SU-DHL-6 (cell line): ENCODE data around the gene TK1.

Experiments
- H2AFZ ChIP-seq: fragments of 200-600 bp; sonication (generic); 2 replicates; pipeline ENCODE4 v1.6.1; 2014; ENCODE audit warnings: low read depth, mild to moderate bottlenecking, moderate library complexity, mixed read lengths, antibody characterized with exemption, low read length; ENCODE audit not compliant: severe bottlenecking
- H3F3A ChIP-seq: fragments of 200-600 bp; shearing (Covaris generic); 2 replicates; pipeline ENCODE4 v1.6.0; 2016; ENCODE audit warnings: antibody characterized with exemption, mild to moderate bottlenecking; ENCODE audit not compliant: insufficient read depth
- H3K27ac ChIP-seq: fragments of 200-600 bp; sonication (generic); 2 replicates; pipeline ENCODE4 v1.5.1; 2016; ENCODE audit warnings: low read depth, mild to moderate bottlenecking, low read length, moderate library complexity, mixed read lengths
- H3K27me3 ChIP-seq: fragments of 200-600 bp; sonication (generic), shearing (Covaris generic); 2 replicates; pipeline ENCODE4 v1.6.0; 2014; ENCODE audit warnings: mild to moderate bottlenecking, low read length
- H3K36me3 ChIP-seq: fragments of 200-600 bp; sonication (generic); 2 replicates; pipeline ENCODE4 v1.6.1; 2014; ENCODE audit warnings: mild to moderate bottlenecking, low read length, mixed read lengths
- H3K4me2 ChIP-seq: fragments of 300-600, 200-600 bp; shearing (Covaris generic), sonication (generic); 2 replicates; pipeline ENCODE4 v1.6.0; 2014; ENCODE audit warnings: low read length, low read depth, mild to moderate bottlenecking; ENCODE audit not compliant: poor library complexity, severe bottlenecking
- H3K4me3 ChIP-seq: fragments of 200-600 bp; sonication (generic); 2 replicates; pipeline ENCODE4 v1.5.1; 2014; ENCODE audit warnings: antibody characterized with exemption, low read length, mild to moderate bottlenecking, mixed read lengths; ENCODE audit not compliant: insufficient read depth, poor library complexity, severe bottlenecking
- H3K79me2 ChIP-seq: fragments of 200-600 bp; sonication (generic); 2 replicates; pipeline ENCODE4 v1.6.1; 2014; ENCODE audit warnings: mild to moderate bottlenecking, low read length, moderate library complexity; ENCODE audit not compliant: insufficient read depth
- H3K9ac ChIP-seq: fragments of 200-600 bp; sonication (generic); 2 replicates; pipeline ENCODE4 v1.7.0; 2014; ENCODE audit warnings: mild to moderate bottlenecking, low read length
- H3K9me2 ChIP-seq: fragments of 200-600 bp; sonication (generic); replicated peaks from 2 replicates; pipeline ENCODE4 v1.6.1; 2014; ENCODE audit warnings: low read length; ENCODE audit not compliant: insufficient read depth
- H3K9me3 ChIP-seq: fragments of 200-600 bp; sonication (generic); 2 replicates; pipeline ENCODE4 v1.6.1; 2014; ENCODE audit warnings: low read length, mixed read lengths; ENCODE audit not compliant: insufficient read depth
- H4K20me1 ChIP-seq: fragments of 200-600 bp; sonication (generic); 2 replicates; pipeline ENCODE4 v1.6.1; 2014; ENCODE audit warnings: low read depth, mild to moderate bottlenecking, antibody characterized with exemption, low read length, moderate library complexity, mixed read lengths
- CTCF ChIP-seq: fragments of 200-600 bp; sonication (generic); IDR thresholded peaks from one replicate; pipeline ENCODE4 v1.5.1; 2017; ENCODE audit warnings: antibody characterized with exemption, mild to moderate bottlenecking, low read length, moderate library complexity; ENCODE audit not compliant: insufficient read depth, poor library complexity, severe bottlenecking
- EZH2phosphoT487 ChIP-seq: fragments of 200-600 bp; sonication (generic), shearing (Covaris generic); conservative IDR thresholded peaks from 2 replicates; pipeline ENCODE4 v1.6.1; 2018; ENCODE audit warnings: mild to moderate bottlenecking, antibody characterized with exemption, low read length, moderate library complexity, mixed read lengths

Gene TK1

GRCh38 chr17:78170692-78171590 lies 15.9 kb downstream of the TK1 start:
- peaks cover 31% of the 10 kb centered on the region for H3K79me2 ChIP-seq
- peaks cover 50% of the 10 kb centered on the region for H3F3A ChIP-seq
- no peak overlapping the region for H2AFZ ChIP-seq
- no peaks in the 10 kb centered on the region for H3K27me3 ChIP-seq
- no peaks in the 10 kb centered on the region for H3K9me2 ChIP-seq
- TF ChIP-seq CTCF = no peak
- no peak for TF ChIP-seq EZH2phosphoT487
- H3K9me3 ChIP-seq = no peaks in the 10 kb centered on the region
- H3K27ac ChIP-seq = peak overlapping the region; percentile 88
- H3K36me3 ChIP-seq = no peaks in the 10 kb centered on the region
- no peak overlapping the region for H3K4me3 ChIP-seq
- no peaks in the 10 kb centered on the region; the same call in 1 of the 2 replicates for H4K20me1 ChIP-seq
- peak overlapping the region; percentile 79 for H3K4me2 ChIP-seq
- H3K9ac ChIP-seq = no peak overlapping the region; the same call in 1 of the 2 replicates

- no peaks in the 10 kb centered on the region for H3K27me3 ChIP-seq
- H3K4me3 ChIP-seq = peak overlapping the region; percentile 88
- peaks cover 31% of the 10 kb centered on the region for H3K79me2 ChIP-seq
- H3K4me2 ChIP-seq = peak overlapping the region; percentile 79
- no peak for TF ChIP-seq CTCF
- no peak for TF ChIP-seq EZH2phosphoT487
- no peak overlapping the region for H2AFZ ChIP-seq
- no peaks in the 10 kb centered on the region for H3K9me2 ChIP-seq
- peaks cover 35% of the 10 kb centered on the region for H3F3A ChIP-seq
- no peaks in the 10 kb centered on the region for H3K36me3 ChIP-seq
- H4K20me1 ChIP-seq = no peaks in the 10 kb centered on the region; the same call in 1 of the 2 replicates
- H3K9me3 ChIP-seq = no peaks in the 10 kb centered on the region
- H3K27ac ChIP-seq = peak overlapping the region; percentile 88
- H3K9ac ChIP-seq = peak overlapping the region; percentile 94
Observed at GRCh38 chr17:78168903-78169793, 17.7 kb downstream of the TK1 start.

- Histone ChIP-seq H3K9me2 (no peaks in the 10 kb centered on the region), H3K9ac (peak within 1 kb of the TSS; percentile 94), H2AFZ (peak within 1 kb of the TSS; percentile 63), H3K36me3 (no peaks in the 10 kb centered on the region), H3K27me3 (no peaks in the 10 kb centered on the region), H3K4me3 (peak within 1 kb of the TSS; percentile 88), H3F3A (peaks cover 28% of the 10 kb centered on the region), H3K4me2 (peak within 1 kb of the TSS; percentile 79), H3K79me2 (peaks cover 31% of the 10 kb centered on the region), H4K20me1 (no peaks in the 10 kb centered on the region; the same call in 1 of the 2 replicates), H3K9me3 (no peaks in the 10 kb centered on the region), H3K27ac (peak within 1 kb of the TSS; percentile 88)
- TF ChIP-seq EZH2phosphoT487 = no peak
- no peak for TF ChIP-seq CTCF
Observed at GRCh38 chr17:78168242-78168902, 18.5 kb downstream of the TK1 start, which contains the start of gene SYNGR2. SYNGR2 (plus strand) TSS chr17:78168581; CDS start chr17:78168617, 36 bp downstream.
